SHP77 treated with DMSO at 0.1 percent for 48 hours (cell line): ENCODE results near the gene SEPHS2.
"Not testable (repeated sequence)": the region's sequence is repeated elsewhere in the genome, so short reads cannot be mapped to it uniquely, and the experiment has no call there.

Experiments
- DNase-seq: peaks from one replicate; lab custom pipeline; 2025; lab: John Stamatoyannopoulos, UW

Gene SEPHS2, protein sequence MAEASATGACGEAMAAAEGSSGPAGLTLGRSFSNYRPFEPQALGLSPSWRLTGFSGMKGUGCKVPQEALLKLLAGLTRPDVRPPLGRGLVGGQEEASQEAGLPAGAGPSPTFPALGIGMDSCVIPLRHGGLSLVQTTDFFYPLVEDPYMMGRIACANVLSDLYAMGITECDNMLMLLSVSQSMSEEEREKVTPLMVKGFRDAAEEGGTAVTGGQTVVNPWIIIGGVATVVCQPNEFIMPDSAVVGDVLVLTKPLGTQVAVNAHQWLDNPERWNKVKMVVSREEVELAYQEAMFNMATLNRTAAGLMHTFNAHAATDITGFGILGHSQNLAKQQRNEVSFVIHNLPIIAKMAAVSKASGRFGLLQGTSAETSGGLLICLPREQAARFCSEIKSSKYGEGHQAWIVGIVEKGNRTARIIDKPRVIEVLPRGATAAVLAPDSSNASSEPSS

DNA sequence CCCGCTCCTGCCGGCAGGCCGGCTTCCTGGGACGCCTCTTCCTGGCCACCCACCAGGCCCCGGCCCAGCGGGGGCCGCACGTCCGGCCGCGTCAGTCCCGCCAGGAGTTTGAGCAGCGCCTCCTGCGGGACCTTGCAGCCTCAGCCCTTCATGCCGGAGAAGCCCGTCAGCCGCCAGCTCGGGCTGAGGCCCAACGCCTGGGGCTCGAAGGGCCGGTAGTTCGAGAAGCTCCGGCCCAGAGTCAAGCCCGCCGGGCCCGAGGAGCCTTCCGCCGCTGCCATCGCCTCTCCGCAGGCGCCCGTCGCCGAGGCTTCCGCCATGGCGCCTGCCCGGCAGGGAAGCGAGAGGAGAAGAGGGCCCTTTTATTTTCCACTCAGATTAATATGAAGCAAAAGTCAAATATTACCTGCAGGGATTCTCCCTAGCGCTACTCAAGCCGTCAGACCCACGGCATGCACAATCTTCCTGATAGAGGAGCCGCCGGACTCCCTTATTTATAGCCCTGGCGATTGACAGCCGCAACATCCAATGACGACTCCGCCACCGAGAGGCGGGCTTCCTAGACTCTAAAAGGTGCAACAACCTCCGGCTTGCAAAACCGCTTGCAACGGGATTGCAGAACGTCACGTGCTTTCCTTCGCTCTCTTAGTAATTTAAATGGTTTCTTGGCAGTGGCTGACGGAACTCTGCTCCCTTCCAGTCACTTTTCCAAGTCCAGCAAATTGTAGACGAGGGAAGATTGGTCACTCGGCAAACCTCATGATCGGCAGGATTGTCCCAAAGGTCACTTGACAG is at the start of gene SEPHS2:
TSS of gene SEPHS2 (minus strand) at position 467 of the 795 bp plus-strand sequence. CDS start at position 320, 147 bp downstream.
- peak; percentile 98 for DNase-seq

DNA sequence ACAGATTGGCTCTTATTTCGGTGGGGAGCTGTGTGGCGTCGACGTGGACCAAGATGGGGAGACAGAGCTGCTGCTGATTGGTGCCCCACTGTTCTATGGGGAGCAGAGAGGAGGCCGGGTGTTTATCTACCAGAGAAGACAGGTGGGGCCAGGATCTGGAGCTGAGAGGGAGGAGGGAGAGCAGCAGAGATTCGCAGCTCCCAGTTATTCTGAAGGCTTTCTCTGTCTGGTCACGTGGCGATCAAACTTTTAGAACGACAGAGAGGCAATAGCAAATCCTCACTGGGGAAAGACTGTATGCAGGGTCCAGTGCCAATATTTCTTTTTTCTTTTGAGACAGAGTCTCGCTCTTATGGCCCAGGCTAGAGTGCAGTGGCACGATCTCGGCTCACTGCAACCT is 49.0 kb upstream of the SEPHS2 start:
- no peak for DNase-seq

DNA sequence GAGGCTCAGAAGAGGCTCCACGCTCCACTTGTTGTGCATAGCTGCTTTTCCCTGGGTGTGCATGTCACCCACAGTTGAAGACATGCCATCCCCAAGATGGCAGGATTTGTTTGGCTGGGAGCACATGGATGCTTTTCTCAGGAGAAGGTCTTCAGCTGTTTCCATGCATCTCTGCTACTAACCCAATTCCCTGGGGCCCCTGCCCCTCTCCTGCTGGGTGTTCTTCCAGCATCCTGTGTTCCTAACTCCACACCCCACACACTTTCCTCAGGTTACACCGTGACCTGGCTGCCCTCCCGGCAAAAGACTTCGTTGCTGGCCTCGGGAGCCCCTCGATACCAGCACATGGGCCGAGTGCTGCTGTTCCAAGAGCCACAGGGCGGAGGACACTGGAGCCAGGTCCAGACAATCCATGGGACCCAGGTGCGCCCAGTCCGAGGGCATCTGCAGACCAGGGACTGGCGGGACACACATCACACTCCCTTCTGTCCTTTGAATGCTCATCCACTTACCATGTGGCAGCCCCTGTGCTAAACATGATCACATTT is 48.3 kb upstream of the SEPHS2 start:
- no peak for DNase-seq

DNA sequence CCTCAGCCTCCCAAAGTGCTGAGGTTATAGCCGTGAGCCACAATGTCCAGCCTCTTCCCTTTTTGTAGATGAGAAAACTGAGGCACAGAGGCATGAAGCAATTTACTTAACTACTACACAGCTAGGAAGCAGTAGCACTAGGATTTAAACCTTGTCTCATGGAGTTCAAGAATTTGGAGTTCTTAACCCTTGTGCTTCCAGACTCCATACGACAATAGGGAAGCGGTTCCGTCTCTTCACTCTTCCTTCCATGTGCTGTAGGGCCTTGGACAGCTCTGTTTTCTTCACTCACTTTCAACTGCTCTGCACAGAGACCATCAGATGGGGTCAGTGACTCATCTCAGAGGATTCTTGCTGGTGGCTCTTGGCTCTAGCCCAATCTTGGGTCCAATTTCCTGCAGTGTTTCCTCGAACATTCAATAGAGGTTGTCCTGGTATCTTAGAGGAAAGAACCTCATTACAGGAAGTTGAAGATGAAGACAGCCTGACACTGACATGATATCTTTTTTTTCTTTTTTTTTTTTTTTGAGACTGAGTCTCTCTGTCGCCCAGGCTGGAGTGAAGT is 46.2 kb upstream of the SEPHS2 start:
- DNase-seq: no peak

DNA sequence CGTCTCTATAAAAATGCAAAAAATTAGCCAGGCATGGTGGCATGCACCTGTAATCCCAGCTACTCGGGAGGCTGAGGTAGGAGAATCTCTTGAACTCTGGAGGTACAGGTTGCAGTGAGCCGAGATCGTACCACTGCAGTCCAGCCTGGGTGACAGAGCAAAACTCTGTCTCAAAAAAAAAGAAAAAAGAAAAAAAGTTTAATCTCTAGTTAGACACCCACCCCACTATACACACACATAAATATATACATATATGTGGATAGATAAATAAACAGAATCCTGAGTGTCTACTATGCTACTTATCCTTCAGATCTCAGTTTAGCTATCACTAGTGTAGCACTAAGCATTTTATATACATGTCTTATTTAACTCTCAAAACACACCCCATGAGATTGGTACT is 45.6 kb upstream of the SEPHS2 start:
- DNase-seq: no peak

DNA sequence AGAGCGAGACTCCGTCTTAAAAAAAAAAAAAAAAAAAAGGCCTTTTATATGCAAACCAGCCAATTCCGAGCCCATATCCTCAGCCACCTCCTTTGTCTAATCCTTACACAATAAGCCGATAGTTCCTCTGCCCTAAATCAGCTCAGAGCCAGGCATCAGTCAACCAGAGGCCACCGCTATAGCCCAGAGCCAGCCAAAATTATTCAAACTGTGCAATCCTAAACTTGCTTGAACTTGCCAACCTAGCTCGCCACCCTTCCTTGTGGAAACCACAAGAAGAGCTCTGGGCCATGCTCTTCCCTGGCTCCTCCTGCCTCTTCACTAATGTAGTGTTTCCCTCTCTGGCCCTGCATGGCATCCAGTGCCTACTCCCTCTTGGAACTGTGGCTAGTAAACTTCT is 44.5 kb upstream of the SEPHS2 start:
- no peak for DNase-seq

DNA sequence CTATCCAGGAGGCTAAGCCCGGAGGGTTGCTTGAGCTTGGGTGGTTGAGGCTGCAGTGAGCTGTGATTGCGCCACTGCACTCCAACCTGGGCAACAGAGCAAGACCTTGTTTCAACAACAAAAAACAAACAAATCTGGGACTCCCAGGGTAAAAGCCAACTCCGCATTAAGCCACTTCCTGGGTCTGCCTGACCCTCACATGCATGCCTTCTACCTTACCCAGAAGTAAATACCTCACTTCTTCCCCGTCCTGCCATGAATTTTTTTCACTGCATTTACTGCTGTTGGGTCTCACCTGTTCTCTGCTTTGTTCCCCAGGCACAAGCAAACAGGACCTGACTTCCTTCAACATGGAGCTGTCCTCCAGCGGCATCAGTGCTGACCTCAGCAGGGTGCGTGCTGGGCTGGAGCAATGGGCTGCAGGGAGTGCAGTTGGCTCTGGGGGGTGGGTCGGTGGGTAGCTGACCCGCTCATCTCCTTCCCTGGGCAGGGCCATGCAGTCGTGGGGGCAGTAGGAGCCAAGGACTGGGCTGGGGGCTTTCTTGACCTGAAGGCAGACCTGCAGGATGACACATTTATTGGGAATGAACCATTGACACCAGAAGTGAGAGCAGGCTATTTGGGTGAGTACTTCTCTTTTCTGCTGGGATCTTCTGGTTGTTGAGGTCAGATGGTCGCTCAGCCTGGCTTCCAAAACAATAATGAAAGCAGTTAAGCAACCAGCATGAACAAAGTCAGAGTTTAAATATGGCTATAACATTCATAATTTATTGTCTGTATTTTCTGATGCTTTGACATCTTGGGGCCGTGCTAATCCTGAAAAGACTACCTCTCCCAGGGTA is 43.3 kb upstream of the SEPHS2 start:
- DNase-seq: no peak

DNA sequence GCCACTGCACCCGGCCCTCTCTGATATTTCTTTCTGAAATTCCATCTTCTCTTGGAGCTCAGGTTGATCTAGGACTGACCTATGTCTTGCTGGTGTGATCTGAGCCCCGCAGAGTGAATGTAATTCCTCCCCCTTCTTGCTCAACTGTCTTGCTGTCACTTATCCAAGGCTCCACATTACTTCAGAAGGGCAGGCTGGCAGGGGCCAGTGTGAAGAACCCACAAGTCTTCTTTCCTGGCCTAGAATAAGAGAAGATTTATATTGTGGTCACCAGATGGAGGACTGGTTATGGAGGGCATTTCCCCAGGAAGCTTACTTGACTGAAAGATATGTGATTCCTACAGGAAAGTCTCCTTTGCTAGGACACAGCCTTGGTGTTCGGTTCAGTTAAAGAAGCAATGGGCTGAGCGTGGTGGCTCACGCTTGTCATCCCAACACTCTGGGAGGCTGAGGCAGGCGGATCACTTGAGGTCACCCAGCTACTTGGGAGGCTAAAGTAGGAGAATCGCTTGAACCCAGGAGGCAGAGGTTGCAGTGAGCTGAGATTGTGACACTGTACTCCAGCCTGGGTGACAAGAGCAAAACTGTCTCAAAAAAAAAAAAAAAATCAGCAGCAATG is 40.3 kb upstream of the SEPHS2 start:
- DNase-seq: no peak

DNA sequence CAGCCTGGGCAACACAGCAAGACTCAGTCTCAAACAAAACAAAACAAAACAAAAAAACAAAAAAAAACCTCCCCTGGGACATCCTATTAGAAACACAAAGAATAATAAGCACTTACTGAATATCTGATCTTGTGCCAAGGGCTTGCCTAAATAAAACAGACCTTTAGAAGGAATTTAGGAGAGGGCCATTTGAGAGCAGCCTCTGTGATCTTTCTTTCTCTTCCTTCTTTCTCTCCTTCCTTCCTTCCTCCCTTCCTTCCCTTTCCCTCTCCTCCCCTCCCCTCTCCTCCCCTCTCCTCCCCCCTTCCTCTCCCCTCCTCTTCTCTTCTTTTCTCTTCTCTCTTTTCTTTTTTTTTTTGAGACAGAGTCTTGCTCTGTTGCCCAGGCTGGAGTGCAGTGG is 39.2 kb upstream of the SEPHS2 start:
- DNase-seq: no peak

DNA sequence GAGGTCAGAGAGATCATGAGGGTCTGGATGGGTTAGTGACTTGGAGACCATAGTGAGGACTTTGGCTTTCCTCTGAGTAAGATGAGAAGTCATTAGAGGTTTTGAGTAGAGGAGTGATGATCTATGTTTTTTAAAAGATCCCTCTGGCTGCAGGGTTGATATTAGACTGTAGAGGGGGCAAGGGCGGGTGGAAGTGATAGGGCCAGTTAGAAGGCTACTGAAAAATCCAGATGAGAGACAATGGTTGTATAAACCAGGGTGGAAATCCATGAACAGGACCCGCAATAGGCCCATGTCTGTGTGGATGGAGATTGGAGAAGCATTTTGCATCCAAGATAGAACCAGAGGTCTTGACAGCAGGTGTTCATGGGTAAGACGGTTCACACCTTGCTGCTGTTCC is 36.7 kb upstream of the SEPHS2 start:
- DNase-seq: no peak

DNA sequence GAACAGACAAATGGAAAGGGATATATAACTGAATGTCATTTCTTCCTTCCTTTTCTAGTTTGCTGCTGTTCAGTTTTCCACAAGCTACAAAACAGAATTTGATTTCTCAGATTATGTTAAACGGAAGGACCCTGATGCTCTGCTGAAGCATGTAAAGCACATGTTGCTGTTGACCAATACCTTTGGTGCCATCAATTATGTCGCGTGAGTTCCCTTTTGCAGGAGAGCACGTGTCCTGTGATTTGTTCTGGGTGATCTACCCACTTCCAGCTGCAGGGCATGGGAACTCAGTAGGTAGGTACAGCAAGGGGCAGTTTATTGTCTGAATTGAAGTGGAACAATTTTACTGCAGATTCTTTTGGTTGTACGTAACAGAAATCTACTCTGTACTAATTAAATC is 35.7 kb upstream of the SEPHS2 start:
- no peak for DNase-seq

DNA sequence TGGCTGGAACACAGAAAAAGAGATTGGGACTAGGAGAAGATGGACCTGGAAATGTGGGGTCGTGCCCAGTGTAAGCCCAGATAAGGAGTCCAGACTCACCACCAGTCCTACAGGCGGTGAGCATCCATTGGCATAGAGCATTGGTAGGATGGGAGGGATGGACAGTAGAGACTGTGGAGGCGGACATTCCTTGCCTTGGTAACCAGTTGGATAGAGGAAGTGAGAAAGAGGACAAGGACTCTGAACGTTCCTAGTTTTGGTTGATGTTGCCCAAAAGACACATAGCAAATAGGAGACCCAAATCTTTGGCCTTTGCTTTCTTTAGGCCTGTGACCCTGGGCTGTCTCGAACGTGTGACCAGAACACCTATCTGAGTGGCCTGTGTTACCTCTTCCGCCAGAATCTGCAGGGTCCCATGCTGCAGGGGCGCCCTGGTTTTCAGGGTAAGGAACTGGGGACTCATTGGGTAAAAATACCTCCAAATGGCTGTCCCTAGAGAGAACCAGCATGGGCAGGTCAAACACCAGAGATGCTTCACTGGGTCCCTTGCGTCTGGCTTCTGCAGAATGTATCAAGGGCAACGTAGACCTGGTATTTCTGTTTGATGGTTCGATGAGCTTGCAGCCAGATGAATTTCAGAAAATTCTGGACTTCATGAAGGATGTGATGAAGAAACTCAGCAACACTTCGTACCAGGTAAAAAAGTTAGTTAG is 33.2 kb upstream of the SEPHS2 start:
- DNase-seq: no peak

DNA sequence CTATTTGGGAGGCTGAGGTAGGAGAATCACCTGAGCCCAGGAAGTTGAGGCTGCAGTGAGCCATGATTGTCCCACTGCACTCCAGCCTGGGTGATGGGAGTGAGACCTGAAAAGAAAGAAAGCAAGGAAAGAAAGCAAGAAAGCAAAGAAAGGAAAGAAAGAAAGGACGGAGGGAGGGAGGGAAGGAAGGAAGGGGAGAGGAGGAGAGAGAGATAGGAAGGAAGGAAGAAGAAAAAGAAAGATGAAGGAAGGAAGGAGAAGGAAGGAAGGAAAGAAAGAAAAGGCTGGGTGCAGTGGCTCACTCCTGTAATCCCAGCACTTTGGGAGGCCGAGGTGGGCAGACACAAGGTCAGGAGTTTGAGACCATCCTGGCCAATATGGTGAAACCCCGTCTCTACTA is 32.1 kb upstream of the SEPHS2 start:
- DNase-seq: not testable (repeated sequence)

DNA sequence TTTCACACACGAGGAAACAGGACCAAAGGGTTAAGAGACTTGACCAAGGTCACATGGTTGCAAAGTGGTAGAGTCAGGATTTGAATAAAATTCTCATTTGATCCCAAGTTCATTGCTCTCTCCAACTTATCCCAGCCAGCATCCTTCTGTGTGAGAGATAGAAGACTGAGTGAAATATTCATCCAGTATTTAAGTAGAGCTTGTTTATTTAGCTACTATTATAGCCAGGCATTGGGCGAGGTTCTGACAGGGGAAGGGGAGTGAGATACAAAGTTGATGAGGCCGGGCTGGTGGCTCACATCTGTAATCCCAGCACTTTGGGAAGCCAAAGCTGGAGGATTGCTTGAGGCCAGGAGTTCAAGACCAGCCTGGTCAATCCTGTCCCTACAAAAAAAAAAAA is 31.3 kb upstream of the SEPHS2 start:
- DNase-seq: no peak

DNA sequence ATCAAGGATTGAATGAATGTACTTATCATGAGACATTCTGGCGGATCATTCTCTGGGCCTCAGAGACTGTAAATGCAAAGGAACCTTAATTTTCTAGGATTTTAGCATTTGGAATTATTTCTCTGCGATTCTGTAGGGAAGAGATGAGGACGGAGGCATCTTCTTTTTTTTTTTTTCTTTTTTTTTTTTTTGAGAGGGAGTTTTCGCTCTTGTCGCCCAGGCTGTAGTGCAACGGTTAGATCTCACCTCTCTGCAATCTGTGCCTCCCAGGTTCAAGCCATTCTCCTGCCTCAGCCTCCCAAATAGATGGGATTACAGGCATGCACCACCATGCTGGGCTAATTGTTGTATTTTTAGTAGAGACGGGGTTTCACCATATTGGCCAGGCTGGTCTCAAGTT is 29.0 kb upstream of the SEPHS2 start:
- DNase-seq: no peak

DNA sequence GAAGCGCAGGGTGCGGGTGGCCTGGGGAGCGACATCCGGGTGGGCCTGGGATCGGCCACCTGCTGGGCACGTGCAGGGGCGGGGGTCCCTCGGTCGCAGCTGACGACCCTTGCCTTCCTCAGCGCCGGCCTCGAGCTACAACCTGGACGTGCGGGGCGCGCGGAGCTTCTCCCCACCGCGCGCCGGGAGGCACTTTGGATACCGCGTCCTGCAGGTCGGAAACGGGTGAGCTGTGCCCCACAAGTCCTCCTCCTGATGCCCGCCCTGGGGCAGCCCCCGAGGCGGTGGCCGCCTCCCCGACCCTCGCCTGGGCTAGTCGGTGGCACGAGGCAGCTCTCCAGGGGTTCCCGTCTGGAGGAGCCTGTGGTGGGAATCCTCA is 28.4 kb upstream of the SEPHS2 start:
- DNase-seq: no peak

DNA sequence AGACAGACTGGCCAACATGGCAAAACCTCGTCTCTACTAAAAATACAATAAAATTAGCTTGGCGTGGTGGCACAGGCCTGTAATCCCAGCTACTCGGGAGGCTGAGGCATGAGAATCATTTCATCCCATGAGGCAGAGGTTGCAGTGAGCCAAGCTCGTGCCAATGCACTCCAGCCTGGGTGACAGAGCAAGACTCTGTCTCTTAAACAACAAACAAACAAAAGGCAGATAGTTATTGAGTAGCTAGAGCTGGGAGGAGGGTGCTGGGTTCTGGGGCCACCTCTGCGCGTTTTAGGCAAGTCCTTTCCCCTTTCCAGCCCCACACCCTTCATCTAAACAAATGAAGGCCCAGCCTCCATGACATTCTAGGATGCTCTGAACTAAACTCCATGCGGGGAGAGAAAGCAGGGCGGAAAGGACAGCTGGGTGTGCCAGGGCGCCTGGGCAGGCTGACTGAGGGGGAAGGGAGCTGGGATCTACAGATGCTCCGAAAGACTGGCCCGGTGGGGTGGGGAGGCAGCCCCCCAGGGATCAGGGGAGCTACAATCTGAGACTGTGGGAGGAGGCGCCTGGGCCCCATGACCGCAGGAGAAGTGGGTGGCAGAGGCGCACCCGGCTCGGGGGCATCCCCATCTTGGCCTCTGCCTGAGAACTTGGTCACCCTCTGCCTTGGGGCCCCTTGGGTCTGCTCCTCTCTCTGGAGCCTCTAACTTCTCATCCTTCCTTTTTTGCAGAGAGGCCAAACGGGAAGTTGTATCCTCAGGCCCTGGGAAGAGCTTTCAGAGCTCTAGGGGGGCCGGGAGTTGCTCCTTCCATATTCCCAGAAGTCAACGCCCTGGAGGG is 27.8 kb upstream of the SEPHS2 start:
- no peak for DNase-seq

DNA sequence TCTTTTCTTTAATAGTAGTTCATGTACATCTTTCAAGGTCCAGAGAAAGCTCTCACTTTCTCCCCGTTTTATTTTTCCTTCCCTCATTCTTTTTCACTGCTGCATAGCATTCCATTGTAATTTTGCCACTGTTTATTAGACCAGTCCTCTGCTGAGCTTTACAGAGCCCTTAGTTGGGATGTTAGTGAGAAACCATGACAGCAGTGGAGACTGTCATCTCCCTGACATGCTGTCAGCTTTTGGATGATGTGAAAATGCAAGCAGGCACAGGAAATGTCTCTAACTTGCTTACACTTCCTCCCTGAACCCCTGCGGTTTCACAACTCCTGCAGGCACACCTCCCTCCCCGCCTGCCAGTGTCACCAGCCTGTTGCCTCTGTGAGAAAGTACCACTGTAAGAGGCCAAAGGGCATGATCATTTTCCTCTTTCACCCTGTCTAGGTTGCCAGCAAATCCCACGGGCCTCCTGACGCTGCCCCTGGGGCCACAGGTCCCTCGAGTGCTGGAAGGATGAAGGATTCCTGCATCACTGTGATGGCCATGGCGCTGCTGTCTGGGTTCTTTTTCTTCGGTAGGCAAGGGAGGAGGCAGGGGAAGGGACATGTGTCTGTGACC is 26.8 kb upstream of the SEPHS2 start, which contains the start of gene ITGAL:
TSS of gene ITGAL (plus strand) at position 415 of the 615 bp plus-strand sequence. CDS start at position 511, 96 bp downstream.
- DNase-seq: no peak

DNA sequence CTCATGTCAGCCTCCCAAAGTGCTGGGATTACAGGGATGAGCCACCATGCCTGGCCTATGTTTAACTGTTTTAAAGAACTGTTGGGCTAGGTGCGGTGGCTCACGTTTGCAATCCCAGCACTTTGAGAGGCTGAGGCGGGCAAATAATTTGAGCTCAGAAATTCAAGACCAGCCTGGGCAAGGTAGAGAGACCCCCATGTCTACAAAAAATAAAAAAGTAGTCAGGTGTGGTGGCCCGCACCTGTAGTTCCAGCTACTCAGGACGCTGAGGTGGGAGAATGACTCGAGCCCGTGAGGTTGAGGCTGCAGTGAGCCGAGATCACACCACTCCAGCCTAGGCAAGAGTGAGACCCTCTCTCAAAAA is 24.9 kb upstream of the SEPHS2 start:
- no peak for DNase-seq
